ENCODE results near the gene ASXL1.
"Not testable (repeated sequence)": the region's sequence is repeated elsewhere in the genome, so short reads cannot be mapped to it uniquely, and the experiment has no call there.

The ASXL1 gene

GRCh38 chr20:32337937-32338661 is 20.0 kb upstream of the ASXL1 start:
- DNase-seq: peak in 1 of 2 experiments; percentile 32

- no peak for DNase-seq
Measured at GRCh38 chr20:32338665-32339064, 19.5 kb upstream of the ASXL1 start.

GRCh38 chr20:32339116-32339515 is 19.0 kb upstream of the ASXL1 start:
- DNase-seq: no peak

GRCh38 chr20:32341053-32341452 is 17.1 kb upstream of the ASXL1 start:
- not testable (repeated sequence) for DNase-seq

- DNase-seq: no peak
Measured at GRCh38 chr20:32343439-32343838, 14.7 kb upstream of the ASXL1 start.

- DNase-seq: no peak
Measured at GRCh38 chr20:32344835-32345506, 13.2 kb upstream of the ASXL1 start.

- DNase-seq: no peak
Measured at GRCh38 chr20:32348207-32348606, 9.9 kb upstream of the ASXL1 start.

GRCh38 chr20:32350421-32350820 is 7.7 kb upstream of the ASXL1 start:
- no peak for DNase-seq

- DNase-seq: no peak
Measured at GRCh38 chr20:32352121-32352720, 5.9 kb upstream of the ASXL1 start.

GRCh38 chr20:32353848-32354496 is 4.2 kb upstream of the ASXL1 start:
- DNase-seq: no peak

- DNase-seq: peak in 1 of 2 experiments; percentile 18
Measured at GRCh38 chr20:32354592-32355416, 3.3 kb upstream of the ASXL1 start.

GRCh38 chr20:32355417-32355841 is 2.7 kb upstream of the ASXL1 start:
- DNase-seq: no peak

- not testable (repeated sequence) for DNase-seq
Measured at GRCh38 chr20:32355907-32356621, 2.1 kb upstream of the ASXL1 start.

- DNase-seq: no peak
Measured at GRCh38 chr20:32356622-32357374, 1.3 kb upstream of the ASXL1 start.

- DNase-seq: peak in 1 of 2 experiments; percentile 66
Measured at GRCh38 chr20:32357375-32357868, 709 bp upstream of the ASXL1 start.

GRCh38 chr20:32358632-32358882 is 426 bp downstream of the ASXL1 start:
- DNase-seq: no peak

GRCh38 chr20:32358883-32359632 is 927 bp downstream of the ASXL1 start:
- peak; percentile 69 to 71 for DNase-seq

- DNase-seq: peak in 1 of 2 experiments; percentile 50
Measured at GRCh38 chr20:32359633-32360332, 1.7 kb downstream of the ASXL1 start.

GRCh38 chr20:32360333-32360634 is 2.2 kb downstream of the ASXL1 start:
- DNase-seq: no peak

- DNase-seq: no peak
Measured at GRCh38 chr20:32362901-32363364, 4.8 kb downstream of the ASXL1 start.
